Measurements from ENCODE around the gene KRTAP19-3. TPM values are rescaled to one million over a fixed set of nuclear protein-coding genes. Genes with fewer than 3 reads are reported as not detected.

KRTAP19-3 gene
- total and polyA plus RNA-seq, 8 donors: not detected

- DNase-seq: no peak
- 43 to 60% (median 53%) methylated on average over 6 of the region's 6 CpGs for WGBS, 5 donors
- H3K9me3 ChIP-seq: no peaks in the 10 kb centered on the region
- TF ChIP-seq POLR2AphosphoS5 (IDR thresholded peaks at IDR 0.05) (no peak), CTCF (IDR thresholded peaks at IDR 0.05) (no peak), EP300 (IDR thresholded peaks at IDR 0.05) (no peak), POLR2A (IDR thresholded peaks at IDR 0.05) (no peak)
- intact Hi-C loops (cut with DNase I; ENCODE audit: low total_unique reads): no loop called here
- no peaks in the 10 kb centered on the region for H3K36me3 ChIP-seq
- H3K27me3 ChIP-seq: no peaks in the 10 kb centered on the region
- no peak overlapping the region for H3K4me3 ChIP-seq
- H3K4me1 ChIP-seq: no peaks in the 10 kb centered on the region
- H3K27ac ChIP-seq: no peak overlapping the region
These were observed 22.7 kb downstream of the KRTAP19-3 start for GRCh38 chr21:30468900-30469714.

GRCh38 chr21:30463713-30464112 is 28.1 kb downstream of the KRTAP19-3 start:
- 34 to 70% (median 56%) methylated on average over 3 of the region's 3 CpGs for WGBS, 5 donors
- Histone ChIP-seq H3K27me3 (no peaks in the 10 kb centered on the region), H3K4me1 (no peaks in the 10 kb centered on the region), H3K4me3 (no peak overlapping the region), H3K27ac (no peak overlapping the region), H3K9me3 (no peaks in the 10 kb centered on the region), H3K36me3 (no peaks in the 10 kb centered on the region)
- TF ChIP-seq EP300 (IDR thresholded peaks at IDR 0.05) (no peak), CTCF (IDR thresholded peaks at IDR 0.05) (peak in 1 of 7 experiments; percentile 22), POLR2A (IDR thresholded peaks at IDR 0.05) (no peak), POLR2AphosphoS5 (IDR thresholded peaks at IDR 0.05) (no peak)
- DNase-seq: no peak
- intact Hi-C loops (cut with DNase I; ENCODE audit: low total_unique reads): no loop called here

DNA sequence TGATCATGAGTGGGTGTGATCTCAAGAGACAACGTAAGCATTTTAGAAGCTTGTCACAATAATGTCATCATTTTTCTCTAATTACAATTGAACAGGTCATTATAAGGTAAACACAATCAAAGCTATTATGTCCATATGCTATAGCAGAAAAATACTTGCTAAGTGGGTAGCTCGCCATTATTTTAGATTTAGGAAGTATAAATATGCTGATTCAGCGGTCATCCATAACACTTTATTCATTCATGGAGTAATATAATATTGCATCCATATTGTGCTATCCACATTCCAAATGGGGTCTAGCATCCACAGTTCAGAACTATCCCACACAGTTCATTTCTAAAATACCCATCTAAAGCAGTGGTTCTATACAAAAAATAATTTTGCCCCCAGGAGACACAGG is 43.3 kb downstream of the KRTAP19-3 start:
- H3K4me3 ChIP-seq: no peak overlapping the region
- intact Hi-C loops (cut with DNase I; ENCODE audit: low total_unique reads): no loop called here
- DNase-seq: no peak
- H3K4me1 ChIP-seq: no peaks in the 10 kb centered on the region
- no peak for TF ChIP-seq EP300 (IDR thresholded peaks at IDR 0.05)
- TF ChIP-seq POLR2A (IDR thresholded peaks at IDR 0.05): no peak
- no peak for TF ChIP-seq CTCF (IDR thresholded peaks at IDR 0.05)
- TF ChIP-seq POLR2AphosphoS5 (IDR thresholded peaks at IDR 0.05): no peak
- no peaks in the 10 kb centered on the region for H3K36me3 ChIP-seq
- no peaks in the 10 kb centered on the region for H3K9me3 ChIP-seq
- 77 to 90% (median 85%) methylated on average over 3 of the region's 3 CpGs for WGBS, 5 donors
- no peaks in the 10 kb centered on the region for H3K27me3 ChIP-seq
- H3K27ac ChIP-seq: no peak overlapping the region

DNA sequence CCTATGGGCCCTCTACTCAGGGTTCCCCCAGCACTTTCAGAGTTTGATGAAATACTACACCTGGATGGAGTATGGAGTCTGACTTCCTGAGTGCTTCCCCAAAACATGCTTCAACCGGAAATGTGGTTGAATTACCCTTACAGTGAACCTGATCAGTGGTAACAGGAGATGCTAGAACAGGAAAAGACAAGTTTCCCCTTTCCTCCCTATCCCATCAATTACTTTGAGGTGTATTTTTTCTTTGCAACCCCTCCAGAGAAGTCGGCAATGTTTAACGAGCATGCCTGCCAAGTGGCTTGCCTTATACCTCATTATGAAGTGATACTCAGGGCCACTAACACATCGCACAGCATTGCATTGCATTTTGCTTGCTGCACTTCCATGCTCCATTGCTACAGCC is 44.8 kb downstream of the KRTAP19-3 start:
- no peaks in the 10 kb centered on the region for H3K36me3 ChIP-seq
- 30 to 78% (median 53%) methylated on average over 4 of the region's 4 CpGs for WGBS, 5 donors
- intact Hi-C loops (cut with DNase I; ENCODE audit: low total_unique reads): no loop called here
- no peak for TF ChIP-seq EP300 (IDR thresholded peaks at IDR 0.05)
- no peak for TF ChIP-seq CTCF (IDR thresholded peaks at IDR 0.05)
- TF ChIP-seq POLR2A (IDR thresholded peaks at IDR 0.05): no peak
- no peak for TF ChIP-seq POLR2AphosphoS5 (IDR thresholded peaks at IDR 0.05)
- no peaks in the 10 kb centered on the region for H3K4me1 ChIP-seq
- no peaks in the 10 kb centered on the region for H3K9me3 ChIP-seq
- H3K4me3 ChIP-seq: no peak overlapping the region
- no peaks in the 10 kb centered on the region for H3K27me3 ChIP-seq
- DNase-seq: no peak
- H3K27ac ChIP-seq: no peak overlapping the region
